A549 (cell line): ENCODE results near the gene DOK7. TPM values are rescaled to one million over a fixed set of nuclear protein-coding genes. Genes with fewer than 3 reads are reported as not detected.

ENCODE experiments used
- ATAC-seq, 2 experiments: fragments of 200-7000 bp in 1 of 2; fragments of >200 bp in 1 of 2; cut with Nextera tagmentation in 1 of 2; cut with Tn5 transposase in 1 of 2; 3 replicates each; pipeline versions ENCODE4 v1.8.0 to v1.9.1; 2018 to 2020; ENCODE audit warnings: mild to moderate bottlenecking in 1 of 2, moderate library complexity in 1 of 2
- CTCF ChIA-PET: fragments of 300-600 bp; sonication (Branson Sonifier 250); formaldehyde crosslinking; extraction: SDS; loops from one replicate; lab custom pipeline; 2021; ENCODE audit warnings: antibody characterized with exemption, inconsistent platforms; lab: Yijun Ruan, JAX
- POLR2A ChIA-PET: fragments of 350-600 bp; formaldehyde crosslinking; extraction: SDS; loops from one replicate; lab custom pipeline; 2021; ENCODE audit warnings: antibody characterized with exemption, inconsistent platforms; lab: Yijun Ruan, JAX
- DNase-seq, 2 experiments: peaks; one replicate each; pipeline versions ENCODE4 v3.0.0 to v3.0.0-alpha.2; 2011 to 2016; ENCODE audit warnings: low read depth in 1 of 2, low spot score in 1 of 2
- FAIRE-seq: peaks from 2 replicates; lab custom pipeline; 2011; peaks lifted over from hg19 to GRCh38; lab: Jason Lieb, UNC
- H3K27ac ChIP-seq, 2 experiments: fragments of >200 bp; sonication (Bioruptor Twin); formaldehyde crosslinking; 3 replicates each; pipeline ENCODE4 v1.5.1; 2016 to 2017
- H3K4me1 ChIP-seq: fragments of >200 bp; sonication (Bioruptor Twin); formaldehyde crosslinking; 3 replicates; pipeline ENCODE4 v1.6.1; 2016
- H3K4me2 ChIP-seq: fragments of >200 bp; sonication (Bioruptor Twin); formaldehyde crosslinking; 3 replicates; pipeline ENCODE4 v1.6.1; 2016
- H3K4me3 ChIP-seq: fragments of >200 bp; sonication (Bioruptor Twin); formaldehyde crosslinking; 3 replicates; pipeline ENCODE4 v1.5.1; 2016
- H3K9me3 ChIP-seq: fragments of >200 bp; sonication (Bioruptor Twin); formaldehyde crosslinking; 3 replicates; pipeline ENCODE4 v1.6.1; 2016
- BCL3 ChIP-seq: fragments of >200 bp; sonication (Bioruptor Twin); formaldehyde crosslinking; IDR thresholded peaks from 3 replicates; pipeline ENCODE4 v1.6.1; 2016
- EHF ChIP-seq: fragments of 250-450 bp; sonication (Bioruptor Pico); IDR thresholded peaks from 2 replicates; pipeline ENCODE4 v1.5.0; 2020; ENCODE audit warnings: mild to moderate bottlenecking
- HOXA7 ChIP-seq: fragments of 250-450 bp; sonication (Bioruptor Pico); IDR thresholded peaks from 2 replicates; pipeline ENCODE4 v1.5.0; 2020; ENCODE audit warnings: mild to moderate bottlenecking, moderate library complexity
- JUNB ChIP-seq: fragments of >200 bp; sonication (Bioruptor Twin); formaldehyde crosslinking; IDR thresholded peaks from 2 replicates; pipeline ENCODE4 v1.6.1; 2016
- KDM5A ChIP-seq: fragments of 200-600 bp; sonication (generic); IDR thresholded peaks from 2 replicates; pipeline ENCODE4 v1.6.1; 2016; ENCODE audit warnings: antibody characterized with exemption, mild to moderate bottlenecking
- MAZ ChIP-seq: fragments of 150-350 bp; IDR thresholded peaks from 2 replicates; pipeline ENCODE4 v1.6.1; 2014; ENCODE audit warnings: antibody characterized with exemption, low read depth, low read length, borderline replicate concordance
- NFE2L2 ChIP-seq: fragments of 150-350 bp; conservative IDR thresholded peaks from 2 replicates; pipeline ENCODE4 v1.6.1; 2014; ENCODE audit warnings: low read length
- NPAS2 ChIP-seq: fragments of 250-450 bp; sonication (Bioruptor Pico); IDR thresholded peaks from 2 replicates; pipeline ENCODE4 v1.8.0; 2022; ENCODE audit warnings: mild to moderate bottlenecking, moderate library complexity, borderline replicate concordance
- NR3C1 ChIP-seq: fragments of >200 bp; sonication (Bioruptor Twin); formaldehyde crosslinking; IDR thresholded peaks from 3 replicates; pipeline ENCODE4 v1.6.1; 2017
- POLR2A ChIP-seq: IDR thresholded peaks from 2 replicates; pipeline ENCODE4 v1.6.1; 2012; ENCODE audit warnings: mild to moderate bottlenecking, low read length
- RARB ChIP-seq: fragments of 250-450 bp; sonication (Bioruptor Pico); IDR thresholded peaks from 2 replicates; pipeline ENCODE4 v1.8.0; 2021; ENCODE audit warnings: mild to moderate bottlenecking, moderate library complexity
- RCOR1 ChIP-seq: fragments of 150-350 bp; IDR thresholded peaks from 2 replicates; pipeline ENCODE4 v1.6.1; 2014; ENCODE audit warnings: antibody characterized with exemption, low read length, low read depth
- RFX5 ChIP-seq: fragments of 450-650 bp; IDR thresholded peaks from 2 replicates; pipeline ENCODE4 v1.7.1; 2014; ENCODE audit warnings: antibody characterized with exemption, mild to moderate bottlenecking, moderate library complexity
- SMC3 ChIP-seq: fragments of >200 bp; sonication (Bioruptor Twin); formaldehyde crosslinking; IDR thresholded peaks from 3 replicates; pipeline ENCODE4 v1.6.1; 2018; ENCODE audit warnings: inconsistent platforms
- ZC3H11A ChIP-seq: fragments of 450-650 bp; IDR thresholded peaks from 2 replicates; pipeline ENCODE4 v1.6.1; 2014; ENCODE audit warnings: antibody characterized with exemption, mild to moderate bottlenecking
- ZFP36 ChIP-seq: fragments of 450-650 bp; IDR thresholded peaks from 2 replicates; pipeline ENCODE4 v1.6.1; 2014; ENCODE audit warnings: borderline replicate concordance; ENCODE audit not compliant: partially characterized antibody
- ZNF302 ChIP-seq: fragments of 250-450 bp; sonication (Bioruptor Pico); IDR thresholded peaks from 2 replicates; pipeline ENCODE4 v1.9.0; 2021; ENCODE audit warnings: inconsistent platforms, mild to moderate bottlenecking, moderate library complexity
- ZSCAN20 ChIP-seq: fragments of 250-450 bp; sonication (Bioruptor Pico); IDR thresholded peaks from 2 replicates; pipeline ENCODE4 v1.8.0; 2022; ENCODE audit warnings: mild to moderate bottlenecking, moderate library complexity
- WGBS: methylation state at CpG from one replicate; pipeline ENCODE4 v1.1.6; 2017; ENCODE audit errors: missing lambda C conversion rate; 5-methylcytosine and 5-hydroxymethylcytosine counted together
- polyA plus RNA-seq, 4 experiments: library from polyadenylated mRNA; depleted of rRNA in 3 of 4; stranded (reverse); fragments of >200 nt; fragmentation: RNase III in 1 of 4; extraction: RNeasy Plus Mini Kit Qiagen cat#74134 plus additional on column Dnase treatment in 1 of 4; gene quantifications; 2 replicates in 3 of 4; 3 replicates in 1 of 4; pipeline ENCODE4 v1.2.3, GENCODE V29; 2011 to 2017
- TF ChIP-seq, protein P1 (sequence below): fragments of 250-450 bp; sonication (Bioruptor Pico); IDR thresholded peaks from 2 replicates; pipeline ENCODE4 v1.5.0; 2020; ENCODE audit warnings: low read depth, mild to moderate bottlenecking, moderate library complexity
- TF ChIP-seq, protein P2 (sequence below): fragments of 200-600 bp; sonication (generic); IDR thresholded peaks from 2 replicates; pipeline ENCODE4 v1.6.1; 2016; ENCODE audit warnings: antibody characterized with exemption, mild to moderate bottlenecking, moderate library complexity

Gene DOK7
- polyA plus RNA-seq, 2 of the 4 experiments (the other 2 are of a cell fraction), result 0.17 to 0.21 TPM

GRCh38 chr4:3524920-3525319 is 61.8 kb downstream of the DOK7 start (continued):
- TF ChIP-seq, protein P1, sequence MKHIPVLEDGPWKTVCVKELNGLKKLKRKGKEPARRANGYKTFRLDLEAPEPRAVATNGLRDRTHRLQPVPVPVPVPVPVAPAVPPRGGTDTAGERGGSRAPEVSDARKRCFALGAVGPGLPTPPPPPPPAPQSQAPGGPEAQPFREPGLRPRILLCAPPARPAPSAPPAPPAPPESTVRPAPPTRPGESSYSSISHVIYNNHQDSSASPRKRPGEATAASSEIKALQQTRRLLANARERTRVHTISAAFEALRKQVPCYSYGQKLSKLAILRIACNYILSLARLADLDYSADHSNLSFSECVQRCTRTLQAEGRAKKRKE, result no peak
- TF ChIP-seq MAZ, result no peak
- TF ChIP-seq ZNF302 (CRISPR knock-in tag), result no peak
- no peak for TF ChIP-seq ZFP36
- TF ChIP-seq HOXA7 (CRISPR knock-in tag), result no peak
- no peak for TF ChIP-seq KDM5A
- no peak for TF ChIP-seq RARB
- TF ChIP-seq ZSCAN20 (CRISPR knock-in tag), result no peak

DNA sequence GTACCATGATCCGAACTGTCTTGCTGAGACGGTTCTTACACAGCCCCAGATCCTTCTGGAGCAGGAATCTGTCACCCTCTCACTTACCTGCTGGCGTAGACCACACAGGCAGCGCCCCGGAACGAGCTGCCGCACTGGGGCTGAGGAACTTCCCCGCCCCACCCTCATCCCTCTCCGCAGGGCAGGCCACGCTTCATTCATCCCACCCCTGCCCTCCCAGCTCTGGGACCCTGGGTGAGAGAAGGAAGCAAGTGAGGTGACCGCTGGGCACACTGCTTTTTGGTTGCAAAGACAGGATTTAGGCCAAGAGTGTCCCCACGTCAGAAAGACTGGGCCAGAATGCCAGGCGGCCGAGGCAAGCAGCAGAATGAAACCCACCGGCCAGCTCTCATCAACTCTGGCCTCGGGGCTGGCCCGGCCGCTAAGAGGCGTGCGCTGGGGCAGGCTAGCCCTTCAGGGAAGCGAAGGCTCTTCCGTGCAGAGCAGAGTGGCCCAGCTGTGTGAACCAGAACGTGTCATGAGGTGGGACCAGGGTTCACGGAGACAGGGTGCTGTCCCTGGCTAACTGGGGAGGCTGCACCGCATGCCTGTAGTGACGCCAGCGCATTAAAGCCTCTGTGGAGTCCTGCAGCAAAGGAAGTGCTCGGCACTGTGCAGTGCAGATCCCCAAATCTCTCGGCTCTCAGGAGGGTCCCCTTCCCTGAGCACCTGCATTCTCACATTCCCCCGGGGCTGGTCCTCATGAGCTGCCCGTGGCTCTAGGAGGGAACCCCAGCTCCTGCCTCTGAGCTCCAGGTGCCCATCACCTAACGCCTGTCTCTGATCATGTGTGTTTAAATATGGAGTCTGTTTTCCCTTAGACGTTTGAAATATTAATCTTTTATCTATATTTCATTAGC is 62.7 kb downstream of the DOK7 start:
- ATAC-seq, result no peak
- no peak for FAIRE-seq
- Histone ChIP-seq H3K4me2 (no peak overlapping the region), H3K4me1 (peaks cover 2% of the 10 kb centered on the region; the same call in 2 of the 3 replicates), H3K9me3 (no peaks in the 10 kb centered on the region), H3K4me3 (no peak overlapping the region), H3K27ac (no peak overlapping the region)
- ChIA-PET CTCF (interaction anchor here (0.6 to 1.1 kb wide), 2 partner anchors 11 to 259 kb away, joined by 3 to 5 read pairs; no protein-coding TSS in a partner anchor), POLR2A (no interaction called here)
- WGBS, result 79% methylated on average over 16 of the region's 33 CpGs
- no peak for DNase-seq
- TF ChIP-seq ZC3H11A, result no peak
- TF ChIP-seq EHF (CRISPR knock-in tag), result no peak
- no peak for TF ChIP-seq JUNB
- TF ChIP-seq RFX5, result no peak
- TF ChIP-seq, protein P2, sequence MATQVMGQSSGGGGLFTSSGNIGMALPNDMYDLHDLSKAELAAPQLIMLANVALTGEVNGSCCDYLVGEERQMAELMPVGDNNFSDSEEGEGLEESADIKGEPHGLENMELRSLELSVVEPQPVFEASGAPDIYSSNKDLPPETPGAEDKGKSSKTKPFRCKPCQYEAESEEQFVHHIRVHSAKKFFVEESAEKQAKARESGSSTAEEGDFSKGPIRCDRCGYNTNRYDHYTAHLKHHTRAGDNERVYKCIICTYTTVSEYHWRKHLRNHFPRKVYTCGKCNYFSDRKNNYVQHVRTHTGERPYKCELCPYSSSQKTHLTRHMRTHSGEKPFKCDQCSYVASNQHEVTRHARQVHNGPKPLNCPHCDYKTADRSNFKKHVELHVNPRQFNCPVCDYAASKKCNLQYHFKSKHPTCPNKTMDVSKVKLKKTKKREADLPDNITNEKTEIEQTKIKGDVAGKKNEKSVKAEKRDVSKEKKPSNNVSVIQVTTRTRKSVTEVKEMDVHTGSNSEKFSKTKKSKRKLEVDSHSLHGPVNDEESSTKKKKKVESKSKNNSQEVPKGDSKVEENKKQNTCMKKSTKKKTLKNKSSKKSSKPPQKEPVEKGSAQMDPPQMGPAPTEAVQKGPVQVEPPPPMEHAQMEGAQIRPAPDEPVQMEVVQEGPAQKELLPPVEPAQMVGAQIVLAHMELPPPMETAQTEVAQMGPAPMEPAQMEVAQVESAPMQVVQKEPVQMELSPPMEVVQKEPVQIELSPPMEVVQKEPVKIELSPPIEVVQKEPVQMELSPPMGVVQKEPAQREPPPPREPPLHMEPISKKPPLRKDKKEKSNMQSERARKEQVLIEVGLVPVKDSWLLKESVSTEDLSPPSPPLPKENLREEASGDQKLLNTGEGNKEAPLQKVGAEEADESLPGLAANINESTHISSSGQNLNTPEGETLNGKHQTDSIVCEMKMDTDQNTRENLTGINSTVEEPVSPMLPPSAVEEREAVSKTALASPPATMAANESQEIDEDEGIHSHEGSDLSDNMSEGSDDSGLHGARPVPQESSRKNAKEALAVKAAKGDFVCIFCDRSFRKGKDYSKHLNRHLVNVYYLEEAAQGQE, result no peak
- no peak for TF ChIP-seq NFE2L2
- no peak for TF ChIP-seq HOXA7 (CRISPR knock-in tag)
- TF ChIP-seq RARB, result no peak
- no peak for TF ChIP-seq POLR2A
- no peak for TF ChIP-seq SMC3
- TF ChIP-seq NPAS2 (CRISPR knock-in tag), result no peak
- no peak for TF ChIP-seq NR3C1
- no peak for TF ChIP-seq RCOR1
- TF ChIP-seq BCL3, result no peak
